GM21447 (cell line): ENCODE results near the gene GSG1.

Experiments
- ATAC-seq: cut with Tn5 transposase; IDR thresholded peaks from one replicate; pipeline ENCODE4 v1.9.1; 2021; ENCODE audit not compliant: unreplicated experiment

Gene GSG1

DNA sequence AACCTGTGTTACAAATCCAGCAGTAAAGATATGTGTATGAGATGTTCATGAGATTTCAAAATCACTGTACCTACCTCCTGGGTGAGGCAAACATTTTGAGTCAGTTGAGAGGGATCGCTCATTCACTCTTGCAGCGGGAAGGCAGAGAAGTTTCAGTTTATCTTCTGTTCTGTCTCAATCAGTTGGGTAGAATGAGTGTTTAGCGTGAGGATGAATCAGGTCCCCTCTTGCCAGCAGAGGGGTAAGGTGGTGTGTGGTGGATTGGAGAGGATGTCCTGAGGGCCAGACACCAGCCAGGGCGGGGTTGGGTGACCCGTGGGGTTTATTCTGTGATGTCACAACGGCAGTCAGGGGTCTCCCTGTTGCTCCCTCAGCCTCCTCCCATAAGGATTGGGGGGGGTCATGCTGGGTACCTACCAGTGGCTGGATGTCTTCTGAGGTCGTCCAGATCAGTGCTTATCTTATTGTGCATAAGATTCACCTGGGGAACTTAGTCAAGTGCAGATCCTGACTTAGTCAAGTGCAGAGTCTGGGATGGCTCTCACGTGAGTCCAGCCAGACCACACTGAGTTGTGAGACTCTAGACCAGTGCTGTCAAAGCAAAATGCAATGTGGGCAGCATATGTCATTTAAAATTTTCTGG, at the start of gene GSG1:
Gene GSG1 (minus strand): TSS at position 277 of the 643 bp plus-strand sequence. CDS start 155 bp downstream, at position 122.
- no peak for ATAC-seq

DNA sequence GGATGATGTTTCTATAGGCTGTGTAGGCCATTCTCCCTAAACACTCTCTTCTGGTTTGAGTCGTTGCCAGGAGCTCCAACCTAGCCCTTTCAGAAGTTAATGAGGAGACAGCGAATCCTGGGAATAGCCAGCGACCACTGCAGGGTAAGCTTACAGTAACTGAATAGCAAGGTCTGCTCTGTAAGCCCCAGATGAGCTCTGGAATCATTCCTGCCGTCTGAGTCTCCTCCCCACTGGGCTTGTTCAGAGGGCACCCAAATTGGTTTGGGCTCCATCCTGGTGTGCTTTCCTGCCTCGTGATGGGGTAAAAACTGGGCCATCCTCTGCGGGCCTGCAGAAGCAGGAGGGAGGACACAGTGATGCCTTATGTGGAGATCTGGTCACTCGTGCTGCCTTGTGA, 49.7 kb upstream of the GSG1 start:
- no peak for ATAC-seq

DNA sequence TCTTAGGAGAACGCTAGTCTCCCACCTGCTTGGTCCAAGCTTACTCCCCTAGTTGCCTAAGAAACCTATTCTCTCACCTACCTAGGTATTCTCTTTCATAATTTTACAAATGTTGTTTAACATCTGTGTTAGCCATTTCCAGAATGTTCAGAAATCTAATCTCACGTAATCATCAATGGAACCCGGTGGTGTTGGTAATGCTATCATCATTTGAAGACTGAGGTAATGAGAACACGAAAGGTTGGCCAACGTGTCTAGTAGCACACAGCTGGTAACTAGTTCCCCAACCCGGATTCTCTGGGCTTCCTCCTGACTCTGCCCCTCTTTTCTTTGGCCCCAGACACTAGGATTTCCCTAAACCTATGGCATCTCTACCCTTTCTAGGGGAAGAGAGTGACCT, 49.3 kb upstream of the GSG1 start:
- ATAC-seq: no peak

- no peak for ATAC-seq
Measured at GRCh38 chr12:13152281-13152680, 48.8 kb upstream of the GSG1 start.

- ATAC-seq: no peak
Measured at GRCh38 chr12:13149411-13149810, 45.9 kb upstream of the GSG1 start.

GRCh38 chr12:13148485-13148847, 45.0 kb upstream of the GSG1 start:
- ATAC-seq: no peak

GRCh38 chr12:13147688-13148484, 44.4 kb upstream of the GSG1 start:
- ATAC-seq: no peak

DNA sequence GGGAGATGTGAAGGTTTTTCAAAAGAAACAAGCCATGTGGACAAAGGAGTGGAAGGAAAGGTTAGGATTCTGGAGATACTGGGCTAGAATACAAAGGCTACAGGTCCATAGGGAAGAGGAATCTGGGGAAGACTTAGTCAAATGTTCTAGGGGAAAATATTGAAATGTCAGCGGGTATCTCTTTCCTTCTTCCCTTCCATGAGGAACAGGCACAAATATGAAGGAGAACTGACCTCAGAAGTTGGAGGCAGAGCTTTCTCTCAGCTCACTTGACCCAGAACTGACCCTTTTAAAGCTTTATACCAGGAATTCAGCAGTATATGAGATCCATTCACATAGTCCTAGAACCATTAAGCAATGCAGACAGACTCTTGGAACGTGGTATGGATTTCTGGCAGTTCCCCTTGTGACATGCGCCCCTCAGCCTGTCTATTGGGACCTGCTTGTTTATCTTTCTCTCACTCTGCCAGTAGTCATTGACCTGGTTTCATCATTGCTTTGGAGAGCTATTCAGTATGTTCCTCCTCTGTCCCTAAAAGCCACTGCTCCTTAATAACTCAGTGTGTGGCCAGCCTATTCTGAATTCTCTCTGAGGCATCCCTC, 43.0 kb upstream of the GSG1 start:
- ATAC-seq: no peak

- ATAC-seq: no peak
Measured at GRCh38 chr12:13144266-13144828, 40.9 kb upstream of the GSG1 start.

DNA sequence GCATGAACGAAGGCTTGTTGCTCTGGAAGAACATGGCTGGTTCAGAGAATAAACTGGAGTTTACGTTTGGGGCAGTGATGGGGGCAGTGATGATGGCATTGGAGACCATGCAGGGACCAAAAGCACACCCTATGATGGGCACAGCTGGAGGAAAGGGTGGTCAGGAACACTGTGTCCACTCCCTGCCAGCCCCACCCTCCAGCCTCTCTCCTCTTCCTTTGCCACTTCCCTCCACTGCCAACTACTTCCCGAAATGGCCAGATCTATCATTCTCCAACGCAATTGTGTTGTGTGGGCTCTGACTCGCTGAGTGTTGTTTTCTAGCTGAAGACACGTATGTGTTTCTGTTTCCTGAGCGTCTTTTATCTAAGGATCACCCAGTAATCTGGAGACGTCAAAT, 39.3 kb upstream of the GSG1 start:
- ATAC-seq: no peak

- ATAC-seq: no peak
Measured at GRCh38 chr12:13141686-13142085, 38.2 kb upstream of the GSG1 start.

DNA sequence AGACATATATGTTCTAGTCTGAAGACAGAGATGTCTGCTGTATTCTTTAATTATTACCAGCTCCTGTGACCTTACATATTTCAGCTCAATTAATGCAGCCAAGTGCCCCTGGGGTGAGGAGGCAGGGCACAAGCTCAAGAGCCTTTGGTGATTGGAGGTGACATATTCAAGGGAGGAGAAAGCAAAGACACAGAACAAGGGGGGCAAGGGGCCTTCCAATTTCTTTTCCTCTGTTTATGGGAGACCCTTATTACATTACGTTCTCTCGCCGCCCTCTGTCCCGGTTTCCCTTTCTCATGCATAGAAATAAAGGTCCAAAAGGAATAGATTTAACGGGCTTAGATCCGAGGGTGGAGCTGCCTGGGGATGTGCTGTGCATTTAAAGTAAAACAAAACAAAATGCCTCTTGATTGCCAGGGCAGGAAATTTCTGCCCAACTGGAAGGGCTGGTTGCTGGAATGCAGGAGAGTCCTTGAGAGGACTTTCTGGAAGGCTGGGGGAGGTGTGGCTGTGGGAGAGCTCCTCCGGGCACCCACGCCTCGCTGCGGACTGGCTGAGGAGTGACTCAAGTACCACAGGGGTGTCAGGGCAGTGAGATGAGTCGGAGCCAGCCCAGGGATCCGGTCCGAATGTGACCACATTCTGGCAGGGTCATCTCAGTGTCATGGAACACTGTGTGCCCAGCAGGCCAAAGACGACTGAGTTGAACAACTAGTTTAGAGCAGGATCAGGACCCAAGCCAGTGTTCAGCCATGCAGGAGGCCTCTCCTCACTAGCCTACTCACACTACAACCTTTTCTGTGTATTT, 32.1 kb upstream of the GSG1 start:
- no peak for ATAC-seq

DNA sequence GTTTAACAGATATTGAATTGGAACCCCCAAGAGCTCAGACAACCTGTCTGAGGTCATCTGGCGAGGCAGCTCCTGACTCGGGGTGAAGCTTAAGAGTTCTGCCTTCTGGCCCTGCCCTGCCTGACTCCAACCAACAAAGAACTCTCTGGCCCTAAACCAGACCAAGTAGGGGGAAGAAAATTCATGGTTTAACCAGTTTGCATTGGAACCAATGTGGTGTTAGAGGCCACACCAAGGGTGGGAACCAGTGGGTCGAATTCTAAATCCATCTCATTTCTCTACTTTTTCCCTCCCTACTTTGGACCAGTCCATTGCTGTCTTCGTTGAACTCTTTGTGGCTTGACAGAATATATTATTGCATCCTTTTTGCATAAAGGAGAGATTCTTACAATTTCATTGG, 30.4 kb upstream of the GSG1 start:
- ATAC-seq: no peak

DNA sequence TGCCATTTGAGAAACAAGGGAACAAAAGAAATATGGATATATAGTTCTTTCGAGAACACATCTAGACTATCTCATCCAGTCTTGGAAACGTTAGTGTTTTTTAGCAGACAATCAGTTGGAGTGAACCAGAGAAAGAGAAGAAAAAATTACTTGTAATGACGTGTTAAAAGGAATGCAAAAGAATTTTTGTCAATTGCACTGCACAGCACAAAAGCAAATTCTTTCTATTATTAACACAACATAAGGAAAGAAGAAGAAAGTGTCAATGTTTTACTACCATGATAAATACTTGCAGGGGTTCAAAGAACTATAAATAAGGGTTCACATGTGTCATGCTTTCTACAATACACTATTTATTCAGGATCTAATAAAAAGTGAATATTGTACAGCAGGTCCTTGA, 27.5 kb upstream of the GSG1 start:
- ATAC-seq: no peak

DNA sequence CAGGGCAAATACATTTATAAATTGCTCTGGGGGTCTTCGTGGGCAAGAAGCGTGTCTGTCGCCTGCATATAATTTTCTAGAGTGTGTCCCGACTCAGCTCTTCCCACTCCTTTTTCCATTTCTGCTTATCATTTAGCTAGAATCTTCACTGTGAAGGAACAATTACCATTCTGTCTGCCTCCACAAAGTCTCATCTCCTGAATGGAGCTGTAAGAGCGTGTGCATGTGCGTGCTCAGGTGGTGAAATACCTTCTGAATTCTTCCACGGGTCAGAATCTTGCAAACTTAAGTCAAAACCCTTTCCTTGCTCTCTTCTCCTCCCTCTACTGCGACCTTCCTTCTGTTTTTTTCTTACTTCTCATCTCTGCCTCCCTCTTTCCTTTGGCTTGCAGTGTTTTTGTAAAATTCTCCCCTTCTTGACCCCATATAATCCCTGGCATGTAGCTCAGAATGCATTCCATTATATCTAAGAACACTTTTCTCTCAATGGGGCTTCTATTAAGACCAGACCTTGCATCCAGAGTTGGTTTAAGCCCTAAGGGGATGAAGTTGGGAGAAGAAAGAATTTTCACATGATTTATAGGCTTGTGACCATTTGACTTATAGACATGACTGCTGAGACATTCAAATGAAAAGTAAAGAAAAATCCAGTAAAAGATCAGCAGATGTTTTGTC, 25.0 kb upstream of the GSG1 start:
- no peak for ATAC-seq

DNA sequence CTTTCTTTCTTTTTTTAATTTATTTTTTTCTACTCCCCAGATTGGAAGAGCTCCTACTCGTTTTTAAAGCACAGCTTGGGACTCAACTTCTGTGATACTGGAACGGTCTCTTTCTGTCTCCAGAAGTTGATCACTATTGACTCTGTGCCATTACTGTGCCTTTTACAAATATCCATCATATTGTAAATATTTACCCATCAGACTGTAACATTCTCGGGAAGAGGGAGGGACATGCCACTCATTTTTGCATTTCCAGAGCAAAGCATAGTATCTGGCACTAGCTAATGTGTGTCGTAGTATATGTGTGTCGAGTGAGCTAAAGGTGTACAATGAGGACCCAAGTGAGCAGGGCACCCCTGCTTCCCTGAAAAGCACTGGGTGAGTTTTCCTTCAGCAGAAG, 24.0 kb upstream of the GSG1 start:
- no peak for ATAC-seq

DNA sequence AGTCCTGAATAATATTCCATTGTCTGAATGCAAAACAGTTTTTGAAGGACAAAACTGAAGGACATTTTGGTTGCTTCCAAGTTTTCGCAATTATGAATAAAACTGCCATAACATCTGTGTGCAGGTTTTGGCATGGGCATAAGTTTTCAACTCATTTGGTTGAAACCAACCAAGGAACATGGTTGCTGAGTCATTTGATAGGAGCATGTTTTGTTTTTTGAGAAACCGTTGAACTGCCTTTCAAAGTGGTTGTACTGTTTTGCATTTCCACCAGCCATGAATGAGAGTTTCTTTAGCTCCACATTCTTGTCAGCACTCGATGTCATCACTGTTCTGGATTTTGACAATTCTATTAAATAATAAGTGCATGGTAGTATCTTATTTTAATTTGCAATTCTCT, 23.0 kb upstream of the GSG1 start:
- ATAC-seq: no peak

- no peak for ATAC-seq
Measured at GRCh38 chr12:13125996-13126395, 22.5 kb upstream of the GSG1 start.

DNA sequence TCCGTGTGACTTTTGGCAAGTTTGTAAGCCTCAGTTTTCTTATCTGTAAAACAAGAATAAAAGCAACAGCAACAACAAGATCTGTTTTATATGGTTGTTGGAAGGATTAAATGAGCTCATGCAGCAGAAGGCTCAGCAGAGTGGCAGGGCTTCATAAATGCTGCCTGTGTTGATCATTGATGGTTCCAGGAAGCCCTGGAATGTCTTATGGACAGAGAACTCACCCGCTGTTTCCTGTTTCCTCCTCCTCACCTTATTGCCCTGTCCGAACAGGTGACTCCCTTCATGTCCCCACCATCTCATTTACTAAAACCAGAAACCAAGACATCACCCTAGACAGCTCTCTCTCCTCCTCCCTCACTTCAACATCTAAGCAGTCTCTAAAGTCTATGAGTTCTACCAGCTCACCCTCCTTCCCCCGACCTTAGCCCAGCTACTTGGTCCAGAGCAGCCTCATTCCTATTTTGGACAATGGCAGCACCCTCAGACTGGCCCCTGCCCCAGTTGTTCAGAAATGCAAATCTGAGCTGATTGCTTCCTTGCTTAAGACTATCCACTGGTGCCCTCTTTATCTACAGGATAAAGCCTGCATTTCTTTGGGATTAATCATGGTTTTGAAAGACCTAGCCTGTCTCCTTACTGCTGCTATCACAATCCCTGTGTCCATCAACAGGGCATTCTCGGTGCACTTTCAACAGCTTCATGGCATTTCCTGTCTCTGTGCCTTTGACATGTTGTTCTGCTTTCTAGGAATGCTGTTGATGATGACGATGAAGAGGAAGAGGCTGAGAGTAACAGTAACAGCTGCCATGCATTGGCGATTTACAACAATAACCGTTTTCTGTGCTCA, 21.4 kb upstream of the GSG1 start:
- ATAC-seq: no peak

DNA sequence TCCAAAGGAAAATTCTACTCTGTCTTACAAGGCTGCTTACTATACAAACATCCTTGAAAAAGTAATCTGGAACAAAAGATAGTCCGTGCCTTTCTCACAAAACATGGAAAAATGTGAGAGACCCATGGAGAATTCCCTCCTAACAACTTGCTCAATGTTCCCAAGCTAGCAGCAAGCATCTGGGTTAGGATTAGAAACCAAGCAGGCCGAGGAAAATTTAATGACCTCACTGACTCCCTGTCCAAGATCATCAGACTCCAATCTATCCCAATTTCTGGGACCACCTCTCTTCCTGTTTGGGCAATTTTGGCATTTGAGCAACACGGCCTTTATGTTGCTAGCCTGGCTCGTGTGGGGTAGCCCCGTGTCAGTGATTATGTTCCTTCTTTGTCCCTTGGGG, 18.1 kb upstream of the GSG1 start:
- ATAC-seq: no peak
